Cardiac fibroblast (primary cell): ENCODE data around the gene CCDC177.

Experiments
- DNase-seq, 2 donors: peaks; one replicate each; pipeline versions ENCODE4 v3.0.0 to v3.0.0-alpha.2; 2010; ENCODE audit warnings: low read depth in 2 of 2
- H3K4me3 ChIP-seq, 2 donors: replicated peaks in 1 of 2; 1 replicate in 1 of 2; 2 replicates in 1 of 2; pipeline ENCODE4 v1.5.1; 2011; ENCODE audit warnings: low read depth in 2 of 2, low read length in 2 of 2, mild to moderate bottlenecking in 2 of 2, moderate library complexity in 1 of 2
- CTCF ChIP-seq: IDR thresholded peaks from one replicate; pipeline ENCODE4 v1.5.1; 2011; ENCODE audit warnings: low read depth, mild to moderate bottlenecking, low read length, inconsistent platforms

Gene CCDC177

GRCh38 chr14:69572030-69572840, 2.4 kb downstream of the CCDC177 start:
- DNase-seq, result peak in 1 of 2 donors; percentile 33
- H3K4me3 ChIP-seq, result peak overlapping the region in 1 of 2 donors; percentile 26
- no peak for TF ChIP-seq CTCF

GRCh38 chr14:69571449-69572029, 3.1 kb downstream of the CCDC177 start:
- H3K4me3 ChIP-seq, result peak overlapping the region in 1 of 2 donors; percentile 26
- DNase-seq, result peak in 1 of 2 donors; percentile 31
- TF ChIP-seq CTCF, result no peak

GRCh38 chr14:69570836-69571330, 3.8 kb downstream of the CCDC177 start:
- no peak for DNase-seq
- TF ChIP-seq CTCF, result no peak
- no peak overlapping the region for H3K4me3 ChIP-seq

- DNase-seq, result no peak
- no peak for TF ChIP-seq CTCF
- H3K4me3 ChIP-seq, result no peak overlapping the region
Measured at GRCh38 chr14:69569859-69570258, 4.8 kb downstream of the CCDC177 start.

- DNase-seq, result no peak
- TF ChIP-seq CTCF, result no peak
- no peak overlapping the region for H3K4me3 ChIP-seq
Measured at GRCh38 chr14:69567563-69567962, 7.1 kb downstream of the CCDC177 start.

GRCh38 chr14:69561893-69562292, 12.8 kb downstream of the CCDC177 start:
- H3K4me3 ChIP-seq, result no peak overlapping the region
- DNase-seq, result no peak
- no peak for TF ChIP-seq CTCF
